Neural crest cell (in vitro differentiated cells): ENCODE data around the gene NOS1AP. TPM values are rescaled to one million over a fixed set of nuclear protein-coding genes. Genes with fewer than 3 reads are reported as not detected.
A peak's percentile ranks its signal among the peaks of the same experiment; 100 is the strongest.
"Not testable (repeated sequence)": the region's sequence is repeated elsewhere in the genome, so short reads cannot be mapped to it uniquely, and the experiment has no call there.

Experiments
- DNase-seq: peaks from one replicate; pipeline ENCODE4 v3.0.0; 2021; ENCODE audit warnings: low read depth, mixed read lengths, low spot score
- H3K27ac Mint-ChIP-seq: one replicate; pipeline ENCODE4 v1.8.0; 2021; ENCODE audit warnings: mild to moderate bottlenecking, mixed read lengths; ENCODE audit not compliant: unreplicated experiment
- H3K27me3 Mint-ChIP-seq: 2 replicates; pipeline ENCODE4 v1.8.0; 2021; ENCODE audit warnings: low read depth, mild to moderate bottlenecking, mixed read lengths
- H3K36me3 Mint-ChIP-seq: 2 replicates; pipeline ENCODE4 v1.8.0; 2021; ENCODE audit warnings: low read depth, mild to moderate bottlenecking, mixed read lengths
- H3K4me1 Mint-ChIP-seq: 2 replicates; pipeline ENCODE4 v1.8.0; 2021; ENCODE audit warnings: mixed read lengths
- H3K4me3 Mint-ChIP-seq: one replicate; pipeline ENCODE4 v1.8.0; 2021; ENCODE audit warnings: mild to moderate bottlenecking, mixed read lengths
- H3K9me3 Mint-ChIP-seq: 2 replicates; pipeline ENCODE4 v1.8.0; 2021; ENCODE audit warnings: mixed read lengths
- total RNA-seq: library from RNA; stranded (reverse); gene quantifications from 2 replicates; pipeline ENCODE4 v1.2.1, GENCODE V29; 2021
- TF ChIP-seq, protein P1 (sequence below): fragments of 200-600 bp; sonication (generic); conservative IDR thresholded peaks from 2 replicates; pipeline ENCODE4 v1.5.0; 2021; ENCODE audit warnings: antibody characterized with exemption, mild to moderate bottlenecking

Gene NOS1AP
- total RNA-seq, 1 donor from 2014 or later: 7.0 TPM

GRCh38 chr1:162081316-162081715, 11.8 kb downstream of the NOS1AP start:
- no peak for DNase-seq
- H3K9me3 Mint-ChIP-seq: no peaks in the 10 kb centered on the region
- no peak overlapping the region for H3K4me3 Mint-ChIP-seq
- H3K27ac Mint-ChIP-seq: peak overlapping the region; percentile 78
- H3K4me1 Mint-ChIP-seq: peaks cover 18% of the 10 kb centered on the region
- no peaks in the 10 kb centered on the region for H3K36me3 Mint-ChIP-seq
- TF ChIP-seq, protein P1, sequence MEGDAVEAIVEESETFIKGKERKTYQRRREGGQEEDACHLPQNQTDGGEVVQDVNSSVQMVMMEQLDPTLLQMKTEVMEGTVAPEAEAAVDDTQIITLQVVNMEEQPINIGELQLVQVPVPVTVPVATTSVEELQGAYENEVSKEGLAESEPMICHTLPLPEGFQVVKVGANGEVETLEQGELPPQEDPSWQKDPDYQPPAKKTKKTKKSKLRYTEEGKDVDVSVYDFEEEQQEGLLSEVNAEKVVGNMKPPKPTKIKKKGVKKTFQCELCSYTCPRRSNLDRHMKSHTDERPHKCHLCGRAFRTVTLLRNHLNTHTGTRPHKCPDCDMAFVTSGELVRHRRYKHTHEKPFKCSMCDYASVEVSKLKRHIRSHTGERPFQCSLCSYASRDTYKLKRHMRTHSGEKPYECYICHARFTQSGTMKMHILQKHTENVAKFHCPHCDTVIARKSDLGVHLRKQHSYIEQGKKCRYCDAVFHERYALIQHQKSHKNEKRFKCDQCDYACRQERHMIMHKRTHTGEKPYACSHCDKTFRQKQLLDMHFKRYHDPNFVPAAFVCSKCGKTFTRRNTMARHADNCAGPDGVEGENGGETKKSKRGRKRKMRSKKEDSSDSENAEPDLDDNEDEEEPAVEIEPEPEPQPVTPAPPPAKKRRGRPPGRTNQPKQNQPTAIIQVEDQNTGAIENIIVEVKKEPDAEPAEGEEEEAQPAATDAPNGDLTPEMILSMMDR: no peak
- no peaks in the 10 kb centered on the region for H3K27me3 Mint-ChIP-seq

- not testable (repeated sequence) for H3K27ac Mint-ChIP-seq, H3K36me3 Mint-ChIP-seq, DNase-seq, H3K4me3 Mint-ChIP-seq, H3K9me3 Mint-ChIP-seq, H3K27me3 Mint-ChIP-seq
- H3K4me1 Mint-ChIP-seq: peaks cover 18% of the 10 kb centered on the region
Measured at GRCh38 chr1:162082080-162082479, 12.6 kb downstream of the NOS1AP start.

DNA sequence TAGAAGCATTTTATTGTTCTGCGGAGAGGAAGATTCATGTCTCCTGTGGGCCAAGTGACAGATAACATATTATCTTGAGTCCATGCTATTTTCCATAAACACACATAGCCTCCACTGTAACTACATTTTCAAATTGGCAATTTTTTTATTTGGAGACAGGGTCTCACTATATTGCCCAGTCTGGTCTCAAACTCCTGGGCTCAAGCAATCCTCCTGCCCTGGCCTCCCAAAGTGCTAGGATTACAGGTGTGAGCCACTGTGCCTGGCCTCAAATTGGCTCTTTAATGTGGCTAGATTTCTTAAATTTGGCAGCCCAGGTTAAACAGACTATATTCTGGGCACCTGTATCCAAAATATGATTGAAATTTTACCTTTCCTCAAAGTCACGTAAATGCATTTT, 13.8 kb downstream of the NOS1AP start:
- no peaks in the 10 kb centered on the region for H3K36me3 Mint-ChIP-seq
- H3K9me3 Mint-ChIP-seq: no peaks in the 10 kb centered on the region
- TF ChIP-seq, protein P1: no peak
- peaks cover 19% of the 10 kb centered on the region for H3K4me1 Mint-ChIP-seq
- H3K27ac Mint-ChIP-seq: no peak overlapping the region
- no peak for DNase-seq
- H3K27me3 Mint-ChIP-seq: no peaks in the 10 kb centered on the region
- no peak overlapping the region for H3K4me3 Mint-ChIP-seq

DNA sequence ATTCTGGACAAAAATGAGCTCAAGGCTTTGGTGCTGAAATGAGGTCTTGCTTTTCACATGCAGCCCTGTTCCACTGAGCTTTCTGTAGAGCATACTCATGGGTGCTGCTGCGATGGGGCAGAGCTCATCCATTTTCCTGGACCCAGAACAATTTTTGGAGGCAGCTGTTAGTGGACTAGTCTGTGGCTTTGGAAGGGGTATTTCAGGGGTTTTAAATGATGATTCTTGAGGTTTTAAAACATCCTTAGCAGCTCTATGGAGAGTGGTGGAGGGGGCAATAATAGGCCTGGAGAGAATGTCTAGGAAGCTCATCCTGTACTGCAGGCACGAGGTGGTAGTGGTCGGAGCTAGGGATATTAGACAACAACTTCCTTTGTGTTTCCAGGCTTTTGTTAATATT, 16.5 kb downstream of the NOS1AP start:
- H3K27me3 Mint-ChIP-seq: no peaks in the 10 kb centered on the region
- DNase-seq: no peak
- H3K27ac Mint-ChIP-seq: no peak overlapping the region
- peaks cover 3% of the 10 kb centered on the region for H3K36me3 Mint-ChIP-seq
- H3K9me3 Mint-ChIP-seq: peaks cover 3% of the 10 kb centered on the region
- no peak overlapping the region for H3K4me3 Mint-ChIP-seq
- H3K4me1 Mint-ChIP-seq: peaks cover 15% of the 10 kb centered on the region
- TF ChIP-seq, protein P1: no peak

GRCh38 chr1:162087111-162087510, 17.6 kb downstream of the NOS1AP start:
- no peak for DNase-seq
- Mint-ChIP-seq H3K9me3 (peaks cover 3% of the 10 kb centered on the region), H3K36me3 (peaks cover 3% of the 10 kb centered on the region), H3K27me3 (no peaks in the 10 kb centered on the region), H3K4me1 (peaks cover 26% of the 10 kb centered on the region), H3K4me3 (no peak overlapping the region), H3K27ac (no peak overlapping the region)
- TF ChIP-seq, protein P1: no peak

- H3K27me3 Mint-ChIP-seq: no peaks in the 10 kb centered on the region
- H3K36me3 Mint-ChIP-seq: peaks cover 3% of the 10 kb centered on the region
- H3K27ac Mint-ChIP-seq: no peak overlapping the region
- peaks cover 31% of the 10 kb centered on the region for H3K4me1 Mint-ChIP-seq
- DNase-seq: no peak
- H3K9me3 Mint-ChIP-seq: peaks cover 3% of the 10 kb centered on the region
- TF ChIP-seq, protein P1: no peak
- H3K4me3 Mint-ChIP-seq: no peak overlapping the region
Measured at GRCh38 chr1:162087574-162087973, 18.1 kb downstream of the NOS1AP start.
